Measurements from ENCODE around the gene SH2B2.

Gene SH2B2

GRCh38 chr7:102251531-102252365 lies 34.9 kb upstream of the SH2B2 start:
- no peak for TF ChIP-seq CTCF (IDR thresholded peaks at IDR 0.05; ENCODE audit: extremely low read depth, missing control alignments)
- DNase-seq (ENCODE audit: low spot score), result no peak

- TF ChIP-seq CTCF (IDR thresholded peaks at IDR 0.05; ENCODE audit: extremely low read depth, missing control alignments), result no peak
- no peak for DNase-seq (ENCODE audit: low spot score)
Measured at GRCh38 chr7:102252366-102252982, 34.2 kb upstream of the SH2B2 start.

- TF ChIP-seq CTCF (IDR thresholded peaks at IDR 0.05; ENCODE audit: extremely low read depth, missing control alignments), result no peak
- DNase-seq (ENCODE audit: low spot score), result no peak
Measured at GRCh38 chr7:102253066-102253972, 33.3 kb upstream of the SH2B2 start.

GRCh38 chr7:102253973-102254370 lies 32.7 kb upstream of the SH2B2 start:
- DNase-seq (ENCODE audit: low spot score), result no peak
- TF ChIP-seq CTCF (IDR thresholded peaks at IDR 0.05; ENCODE audit: extremely low read depth, missing control alignments), result no peak

GRCh38 chr7:102254521-102254920 lies 32.1 kb upstream of the SH2B2 start:
- no peak for TF ChIP-seq CTCF (IDR thresholded peaks at IDR 0.05; ENCODE audit: extremely low read depth, missing control alignments)
- DNase-seq (ENCODE audit: low spot score), result no peak

- DNase-seq (ENCODE audit: low spot score), result no peak
- TF ChIP-seq CTCF (IDR thresholded peaks at IDR 0.05; ENCODE audit: extremely low read depth, missing control alignments), result no peak
Measured at GRCh38 chr7:102255501-102255900, 31.2 kb upstream of the SH2B2 start.

All from GM20000 (cell line).